ENCODE measurements around the gene KRTAP20-1.

The KRTAP20-1 gene

GRCh38 chr21:30616125-30616524 is at the start of gene KRTAP20-1:
Gene KRTAP20-1 (plus strand): TSS chr21:30616425. CDS start chr21:30616455, 30 bp downstream.
- DNase-seq, result no peak
- no peak for TF ChIP-seq GATA1 (IDR thresholded peaks at IDR 0.05; ENCODE audit: low read depth, low read length)
- TF ChIP-seq POLR2A (IDR thresholded peaks at IDR 0.05; ENCODE audit: low read length), result no peak

- TF ChIP-seq POLR2A (IDR thresholded peaks at IDR 0.05; ENCODE audit: low read length), result no peak
- TF ChIP-seq GATA1 (IDR thresholded peaks at IDR 0.05; ENCODE audit: low read depth, low read length), result no peak
- DNase-seq, result no peak
Observed at GRCh38 chr21:30567617-30568016, 48.6 kb upstream of the KRTAP20-1 start.

GRCh38 chr21:30577766-30578165 is 38.5 kb upstream of the KRTAP20-1 start:
- no peak for TF ChIP-seq GATA1 (IDR thresholded peaks at IDR 0.05; ENCODE audit: low read depth, low read length)
- no peak for TF ChIP-seq POLR2A (IDR thresholded peaks at IDR 0.05; ENCODE audit: low read length)
- no peak for DNase-seq

- TF ChIP-seq GATA1 (IDR thresholded peaks at IDR 0.05; ENCODE audit: low read depth, low read length), result no peak
- no peak for TF ChIP-seq POLR2A (IDR thresholded peaks at IDR 0.05; ENCODE audit: low read length)
- no peak for DNase-seq
Observed at GRCh38 chr21:30579346-30579745, 36.9 kb upstream of the KRTAP20-1 start.

- no peak for DNase-seq
- TF ChIP-seq GATA1 (IDR thresholded peaks at IDR 0.05; ENCODE audit: low read depth, low read length) (no peak), POLR2A (IDR thresholded peaks at IDR 0.05; ENCODE audit: low read length) (no peak)
Observed at GRCh38 chr21:30580132-30580531, 36.1 kb upstream of the KRTAP20-1 start.

GRCh38 chr21:30582870-30583269 is 33.4 kb upstream of the KRTAP20-1 start:
- DNase-seq, result no peak
- no peak for TF ChIP-seq POLR2A (IDR thresholded peaks at IDR 0.05; ENCODE audit: low read length)
- TF ChIP-seq GATA1 (IDR thresholded peaks at IDR 0.05; ENCODE audit: low read depth, low read length), result no peak

- TF ChIP-seq GATA1 (IDR thresholded peaks at IDR 0.05; ENCODE audit: low read depth, low read length) (no peak), POLR2A (IDR thresholded peaks at IDR 0.05; ENCODE audit: low read length) (no peak)
- no peak for DNase-seq
Observed at GRCh38 chr21:30590297-30590696, 25.9 kb upstream of the KRTAP20-1 start, which contains the start of gene KRTAP22-2. Gene KRTAP22-2 (minus strand): TSS chr21:30590397.

- DNase-seq, result no peak
- TF ChIP-seq POLR2A (IDR thresholded peaks at IDR 0.05; ENCODE audit: low read length) (no peak), GATA1 (IDR thresholded peaks at IDR 0.05; ENCODE audit: low read depth, low read length) (no peak)
Observed at GRCh38 chr21:30592140-30592539, 24.1 kb upstream of the KRTAP20-1 start, which contains the start of gene KRTAP6-3. Gene KRTAP6-3 (plus strand): TSS chr21:30592440. CDS start chr21:30592446, 6 bp downstream.

- TF ChIP-seq POLR2A (IDR thresholded peaks at IDR 0.05; ENCODE audit: low read length), result no peak
- no peak for TF ChIP-seq GATA1 (IDR thresholded peaks at IDR 0.05; ENCODE audit: low read depth, low read length)
- DNase-seq, result no peak
Observed at GRCh38 chr21:30598802-30599201, 17.4 kb upstream of the KRTAP20-1 start, which contains the start of gene KRTAP6-2. Gene KRTAP6-2 (minus strand): TSS chr21:30598902. CDS start chr21:30598874, 28 bp downstream.

- DNase-seq, result no peak
- TF ChIP-seq GATA1 (IDR thresholded peaks at IDR 0.05; ENCODE audit: low read depth, low read length), result no peak
- TF ChIP-seq POLR2A (IDR thresholded peaks at IDR 0.05; ENCODE audit: low read length), result no peak
Observed at GRCh38 chr21:30600787-30601186, 15.4 kb upstream of the KRTAP20-1 start, which contains the start of gene KRTAP22-1. Gene KRTAP22-1 (plus strand): TSS chr21:30601087.

- DNase-seq, result no peak
- TF ChIP-seq GATA1 (IDR thresholded peaks at IDR 0.05; ENCODE audit: low read depth, low read length) (no peak), POLR2A (IDR thresholded peaks at IDR 0.05; ENCODE audit: low read length) (no peak)
Observed at GRCh38 chr21:30605968-30606367, 10.3 kb upstream of the KRTAP20-1 start.

GRCh38 chr21:30612132-30612531 is 4.1 kb upstream of the KRTAP20-1 start:
- DNase-seq, result no peak
- no peak for TF ChIP-seq POLR2A (IDR thresholded peaks at IDR 0.05; ENCODE audit: low read length)
- TF ChIP-seq GATA1 (IDR thresholded peaks at IDR 0.05; ENCODE audit: low read depth, low read length), result no peak

- TF ChIP-seq POLR2A (IDR thresholded peaks at IDR 0.05; ENCODE audit: low read length) (no peak), GATA1 (IDR thresholded peaks at IDR 0.05; ENCODE audit: low read depth, low read length) (no peak)
- no peak for DNase-seq
Observed at GRCh38 chr21:30613836-30614235, 2.4 kb upstream of the KRTAP20-1 start, which contains the start of gene KRTAP6-1. Gene KRTAP6-1 (minus strand): TSS chr21:30613930. CDS start chr21:30613904, 26 bp downstream.

- no peak for TF ChIP-seq GATA1 (IDR thresholded peaks at IDR 0.05; ENCODE audit: low read depth, low read length)
- no peak for TF ChIP-seq POLR2A (IDR thresholded peaks at IDR 0.05; ENCODE audit: low read length)
- DNase-seq, result no peak
Observed at GRCh38 chr21:30615199-30615598, 1.0 kb upstream of the KRTAP20-1 start.

GRCh38 chr21:30620080-30620479 is 3.9 kb downstream of the KRTAP20-1 start:
- TF ChIP-seq POLR2A (IDR thresholded peaks at IDR 0.05; ENCODE audit: low read length), result no peak
- DNase-seq, result no peak

All from erythroblast (primary cell).